HG02840 (cell line): ENCODE results near the gene SCLT1.

Experiments used
- ATAC-seq: cut with Tn5 transposase; IDR thresholded peaks from one replicate; pipeline ENCODE4 v1.9.1; 2021; ENCODE audit warnings: mild to moderate bottlenecking, moderate library complexity, moderate number of reproducible peaks; ENCODE audit not compliant: unreplicated experiment, low FRiP score

Gene SCLT1

DNA sequence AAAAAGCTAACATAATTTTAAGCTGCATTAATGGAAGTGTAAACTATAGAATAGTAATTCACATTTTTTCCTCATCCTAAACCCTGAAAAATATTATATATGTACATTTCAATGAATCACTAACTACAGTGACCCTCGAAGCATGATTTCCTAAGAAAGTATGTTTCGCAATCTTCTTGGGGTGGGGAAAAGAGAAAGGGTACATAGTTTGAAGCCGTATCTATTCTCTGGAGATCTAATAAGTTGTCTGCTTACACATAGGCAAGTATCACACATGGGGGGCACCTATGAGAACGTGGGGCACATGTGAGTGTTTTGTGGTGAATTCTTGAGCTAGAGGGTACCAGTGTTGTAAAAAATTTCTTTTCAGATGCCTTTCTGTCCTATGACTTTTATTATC is 212.7 kb downstream of the SCLT1 start:
- ATAC-seq: no peak

DNA sequence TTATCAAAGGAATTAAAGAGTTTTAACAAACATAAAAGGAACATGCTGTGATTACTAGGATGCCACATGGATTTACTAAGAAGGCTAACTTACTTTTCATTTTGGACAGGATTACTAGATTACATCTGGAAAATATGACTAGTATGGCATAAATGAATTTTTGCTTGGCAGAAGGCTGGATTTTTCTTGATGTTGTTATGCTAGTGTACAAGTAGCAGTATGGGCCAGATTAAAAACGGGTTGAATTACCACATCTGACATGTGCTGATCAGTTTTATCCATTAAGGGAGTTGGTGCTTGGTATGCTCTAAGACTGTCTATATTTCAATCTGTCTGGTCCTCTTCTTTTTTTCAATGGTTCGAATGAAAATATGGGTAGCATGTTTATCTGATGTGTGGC is 213.4 kb downstream of the SCLT1 start:
- ATAC-seq: no peak

DNA sequence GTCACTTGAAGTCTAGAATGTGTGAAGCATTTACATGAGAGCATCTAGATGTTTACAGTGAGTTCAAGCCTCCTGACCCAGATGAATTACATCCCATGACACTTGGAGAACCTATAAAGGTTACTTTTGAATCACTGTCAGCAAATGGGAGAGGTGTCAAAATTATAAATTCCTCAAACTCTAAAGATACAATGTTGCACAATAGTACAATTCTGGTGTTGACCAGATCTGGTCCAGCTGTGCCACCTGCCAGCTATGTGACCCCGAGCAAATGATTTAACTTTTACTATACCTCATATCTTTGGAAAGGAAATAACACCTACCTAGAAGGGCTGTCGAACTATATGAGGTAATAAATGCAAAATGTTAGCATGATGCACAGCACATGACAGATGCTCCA is 214.1 kb downstream of the SCLT1 start:
- no peak for ATAC-seq

DNA sequence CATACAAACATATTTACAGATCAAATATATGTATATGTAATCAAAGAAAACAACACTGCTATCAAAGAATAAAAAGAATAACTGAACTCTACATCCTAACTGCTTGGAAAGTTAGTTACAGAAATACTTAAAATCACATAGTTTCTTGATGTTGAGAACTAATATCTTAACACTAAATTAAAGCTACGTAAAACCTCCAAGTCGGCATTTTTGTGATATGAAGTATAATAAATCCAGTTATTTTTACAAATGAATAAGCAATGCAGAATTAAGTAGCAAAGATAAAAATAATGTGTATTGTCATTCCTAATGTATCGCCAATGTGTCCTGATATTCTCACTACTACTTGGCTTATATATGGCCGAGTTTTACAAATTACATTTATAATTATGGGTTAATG is 215.4 kb downstream of the SCLT1 start:
- ATAC-seq: no peak

DNA sequence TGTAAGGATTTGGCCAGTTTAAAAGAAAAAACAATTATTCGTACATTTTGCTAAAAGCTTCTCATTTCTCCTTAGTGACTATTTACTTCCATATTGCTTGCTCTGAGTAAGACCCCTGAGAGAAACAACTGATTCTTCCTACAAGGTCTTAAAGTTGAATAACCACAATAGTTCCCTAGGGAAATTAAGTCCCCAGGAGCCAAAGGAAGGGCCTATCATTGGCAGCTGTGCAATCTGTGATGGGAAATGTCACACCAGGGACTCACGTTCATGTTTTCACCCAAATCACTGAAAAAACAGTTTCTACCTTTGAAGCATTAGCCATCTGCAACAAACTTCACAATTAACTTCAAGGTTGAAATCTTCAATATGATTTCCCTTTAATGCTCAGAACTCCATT is 217.1 kb downstream of the SCLT1 start:
- ATAC-seq: no peak

DNA sequence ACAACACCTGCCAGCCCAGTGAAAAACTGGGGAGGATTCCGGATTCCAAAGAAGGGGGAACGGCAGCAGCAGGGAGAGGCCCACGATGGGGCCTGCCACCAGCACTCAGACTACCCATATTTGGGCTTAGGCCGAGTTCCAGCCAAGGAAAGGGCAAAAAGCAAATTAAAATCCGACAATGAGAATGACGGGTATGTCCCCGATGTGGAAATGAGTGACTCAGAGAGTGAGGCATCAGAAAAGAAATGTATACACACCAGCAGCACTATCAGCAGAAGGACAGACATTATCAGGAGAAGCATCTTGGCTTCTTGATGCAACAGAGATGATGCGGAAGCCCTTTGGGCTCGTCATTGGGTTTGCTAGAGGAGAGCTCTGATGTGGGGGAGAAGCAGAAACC is 221.4 kb downstream of the SCLT1 start:
- ATAC-seq: no peak

DNA sequence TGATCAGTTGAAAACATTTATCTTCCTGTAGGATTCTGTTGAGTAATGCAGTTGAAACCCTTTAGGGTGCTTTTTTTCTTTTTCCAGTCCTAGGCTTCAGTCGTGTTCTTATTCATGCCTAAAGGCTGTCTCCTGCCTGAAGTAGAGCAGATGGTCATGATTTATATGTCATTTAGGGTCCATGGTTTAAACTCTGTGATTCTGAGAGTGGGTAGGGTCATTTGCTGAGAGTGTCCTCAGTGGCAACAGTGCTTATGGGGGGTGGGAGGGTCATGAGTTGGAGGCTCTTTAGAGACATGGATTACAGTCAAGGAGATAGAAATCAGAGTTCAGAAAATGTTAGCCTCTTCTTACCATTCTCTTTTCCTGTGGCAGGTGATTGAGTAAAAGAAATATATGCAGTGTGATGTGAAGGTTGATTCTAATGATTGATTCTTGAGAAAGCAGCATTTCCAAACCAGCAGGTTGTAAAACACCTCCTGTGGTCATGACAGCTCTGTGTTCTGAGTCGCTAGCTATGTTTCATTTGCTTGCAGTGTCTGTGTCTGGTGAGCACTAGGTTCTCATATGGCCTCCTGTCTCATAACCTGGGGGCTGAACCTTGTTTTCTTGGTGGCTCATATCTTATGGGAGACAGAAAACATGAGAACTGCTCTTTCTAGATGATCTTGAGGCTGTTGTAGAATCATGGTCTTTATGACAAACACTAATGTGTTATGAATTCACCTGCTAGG is 223.4 kb downstream of the SCLT1 start:
- no peak for ATAC-seq

DNA sequence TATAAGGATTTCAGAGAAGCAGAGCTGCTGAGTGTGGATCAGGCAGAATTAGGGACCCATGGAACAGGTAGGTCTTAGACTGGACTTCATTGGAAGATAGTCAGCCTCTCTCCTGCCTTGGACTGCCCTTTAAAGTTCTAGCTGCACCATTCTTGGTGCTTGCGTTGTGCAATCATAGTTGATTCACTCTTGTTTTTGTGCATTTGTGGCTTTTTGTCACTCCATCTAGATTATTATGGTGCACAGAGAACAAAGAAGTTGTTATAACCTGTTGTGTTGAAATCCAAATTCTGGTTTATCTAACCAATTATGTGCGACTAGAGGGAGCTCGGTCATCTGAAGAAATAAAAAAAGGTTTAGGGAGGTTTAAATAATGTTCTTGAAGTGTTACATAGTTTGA is 224.6 kb downstream of the SCLT1 start:
- ATAC-seq: no peak

DNA sequence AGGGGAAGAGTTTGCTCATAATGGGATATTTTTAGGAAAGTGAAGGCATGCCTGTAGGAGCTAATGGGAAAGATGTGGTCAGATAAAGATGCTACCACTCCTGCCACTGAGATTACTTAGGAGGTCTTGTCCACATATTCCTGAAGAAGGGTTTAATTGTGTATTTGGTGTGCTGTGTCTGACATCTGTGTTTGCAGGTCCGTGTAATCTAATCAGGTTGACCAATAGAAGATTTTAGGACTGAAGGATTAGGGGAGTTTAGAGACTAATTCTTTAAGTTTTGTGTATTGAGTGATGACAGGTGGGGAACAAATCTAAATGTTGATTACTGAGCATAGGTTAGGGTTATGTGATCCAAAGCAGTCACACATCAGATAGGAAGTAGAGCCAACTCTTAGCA is 226.6 kb downstream of the SCLT1 start:
- no peak for ATAC-seq

DNA sequence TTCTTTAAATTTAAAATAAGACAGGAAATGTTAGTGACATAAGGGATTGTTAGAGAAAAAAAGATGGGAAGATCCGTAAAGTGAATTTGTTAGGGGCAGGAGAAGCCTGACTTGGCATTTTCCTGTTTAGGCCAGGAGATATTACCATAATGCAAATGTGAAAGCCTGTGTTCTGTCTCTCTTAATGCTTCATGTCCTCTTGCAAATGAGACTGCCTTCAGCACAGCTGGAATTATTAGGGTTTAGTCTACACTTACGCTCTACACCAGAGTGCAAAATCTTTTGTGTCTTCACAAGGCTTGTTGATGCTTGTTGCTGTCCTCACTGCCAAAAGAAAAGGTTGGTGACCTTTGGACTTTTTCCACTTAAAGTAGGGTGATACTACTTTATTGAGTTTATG is 227.1 kb downstream of the SCLT1 start:
- no peak for ATAC-seq

DNA sequence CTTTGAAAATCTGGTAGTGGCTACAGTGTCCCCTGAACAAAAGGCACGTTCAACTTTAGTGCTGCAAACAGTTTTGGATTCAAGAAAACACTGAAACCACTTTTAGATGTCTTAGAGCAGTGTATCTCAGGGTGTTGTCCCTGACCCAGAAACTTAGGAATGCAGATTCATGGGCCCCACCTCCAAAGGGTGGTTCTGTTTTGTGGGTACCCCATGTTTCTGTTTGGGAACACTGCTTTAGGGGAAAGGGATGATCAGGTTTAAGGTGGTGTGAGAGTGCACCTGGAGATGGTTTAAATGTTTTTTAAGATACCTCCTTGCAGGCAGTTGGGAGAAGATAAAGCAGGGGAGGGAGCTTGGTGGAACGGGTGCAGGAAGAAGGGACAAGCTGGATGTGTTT is 228.2 kb downstream of the SCLT1 start:
- no peak for ATAC-seq

DNA sequence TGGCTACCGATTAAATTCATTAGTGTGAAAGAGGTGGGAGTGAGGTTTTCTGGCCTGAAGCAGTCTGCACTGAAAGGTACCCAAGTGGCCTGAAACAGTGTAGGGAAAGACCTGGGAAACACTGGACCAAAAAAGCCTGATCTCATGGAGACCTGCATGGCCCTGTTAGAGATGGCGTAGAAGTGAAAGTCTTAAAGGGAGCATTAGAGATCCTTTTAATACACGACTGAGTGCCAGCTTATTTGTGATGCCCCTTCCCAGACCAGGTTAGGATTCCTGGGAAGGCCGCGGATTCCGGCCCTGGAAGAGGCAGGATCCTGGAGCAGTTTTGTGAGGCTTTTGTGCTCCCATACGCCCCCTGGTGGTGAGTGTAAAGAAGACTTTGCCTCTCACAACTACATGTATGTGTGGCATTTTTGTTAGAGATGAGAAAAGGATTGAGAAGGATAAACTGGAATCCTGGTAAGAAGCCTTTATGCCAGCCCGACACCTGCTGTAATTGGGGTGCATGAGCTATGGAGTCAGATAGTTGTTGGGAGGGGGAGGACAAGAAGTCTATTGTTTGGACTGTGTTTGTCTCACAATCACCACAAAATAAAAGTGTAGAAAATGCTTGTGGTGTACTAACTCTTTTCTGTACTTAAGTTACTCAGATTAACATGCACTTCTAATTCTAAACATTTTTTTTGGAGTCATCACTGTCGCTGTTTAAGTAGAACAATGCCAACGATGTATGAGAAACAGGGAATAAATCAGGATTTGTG is 229.8 kb downstream of the SCLT1 start:
- no peak for ATAC-seq

DNA sequence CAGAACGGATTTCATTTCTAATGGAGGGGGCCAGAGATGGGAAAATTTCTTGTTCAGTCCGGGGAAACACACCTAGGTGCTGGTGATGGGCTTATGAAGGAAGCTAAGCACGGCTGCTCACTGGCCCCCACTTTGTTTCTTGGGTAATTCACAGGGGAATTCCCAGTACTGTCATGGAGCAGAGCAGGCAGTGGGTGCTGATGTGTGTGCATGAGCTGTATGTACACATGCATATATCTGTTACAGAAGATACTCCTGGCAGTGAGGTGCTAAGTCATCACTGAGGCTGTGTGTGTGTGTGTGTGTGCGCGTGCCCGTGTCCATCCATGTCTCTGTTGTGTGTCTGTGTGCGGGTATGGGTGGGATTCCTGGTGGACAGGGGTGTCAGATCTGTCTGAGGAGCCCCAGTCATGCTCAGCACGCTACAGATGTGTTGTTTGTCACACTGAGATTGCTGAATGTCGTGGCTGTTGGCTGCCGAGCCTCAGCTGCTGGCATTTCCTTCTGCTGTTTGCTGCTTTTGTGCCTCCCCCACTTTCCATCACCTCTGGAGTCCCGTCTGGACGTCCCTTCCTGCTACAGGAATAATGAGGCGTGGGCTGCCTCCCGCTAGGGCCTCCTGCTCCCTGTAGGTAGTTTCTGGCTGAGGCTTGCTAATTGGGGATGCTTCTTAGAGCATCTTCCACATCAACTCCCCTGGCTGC is 230.6 kb downstream of the SCLT1 start:
- ATAC-seq: peak; percentile 55

DNA sequence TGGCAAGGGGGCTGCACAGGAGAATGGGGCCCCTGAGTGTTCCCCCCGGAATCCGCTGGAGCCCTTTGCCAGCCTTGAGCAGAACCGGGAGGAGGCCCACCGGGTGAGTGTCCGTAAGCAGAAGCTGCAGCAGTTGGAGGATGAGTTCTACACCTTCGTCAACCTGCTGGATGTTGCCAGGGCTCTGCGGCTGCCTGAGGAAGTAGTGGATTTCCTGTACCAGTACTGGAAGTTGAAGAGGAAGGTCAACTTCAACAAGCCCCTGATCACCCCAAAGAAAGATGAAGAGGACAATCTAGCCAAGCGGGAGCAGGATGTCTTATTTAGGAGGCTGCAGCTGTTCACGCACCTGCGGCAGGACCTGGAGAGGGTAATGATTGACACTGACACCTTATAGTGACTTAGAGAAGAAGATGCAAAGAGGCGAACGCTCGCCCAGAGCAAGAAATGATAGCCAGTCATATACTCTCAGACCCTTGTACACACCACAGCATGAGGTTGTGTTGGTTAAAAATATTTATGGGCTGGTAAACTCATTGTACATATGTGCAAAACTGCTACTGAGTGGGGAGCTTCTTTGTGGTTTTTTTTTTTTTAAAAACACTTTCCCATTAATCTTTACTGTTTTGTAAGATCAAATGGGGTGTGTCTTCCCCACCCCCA is 231.4 kb downstream of the SCLT1 start:
- ATAC-seq: peak; percentile 11

DNA sequence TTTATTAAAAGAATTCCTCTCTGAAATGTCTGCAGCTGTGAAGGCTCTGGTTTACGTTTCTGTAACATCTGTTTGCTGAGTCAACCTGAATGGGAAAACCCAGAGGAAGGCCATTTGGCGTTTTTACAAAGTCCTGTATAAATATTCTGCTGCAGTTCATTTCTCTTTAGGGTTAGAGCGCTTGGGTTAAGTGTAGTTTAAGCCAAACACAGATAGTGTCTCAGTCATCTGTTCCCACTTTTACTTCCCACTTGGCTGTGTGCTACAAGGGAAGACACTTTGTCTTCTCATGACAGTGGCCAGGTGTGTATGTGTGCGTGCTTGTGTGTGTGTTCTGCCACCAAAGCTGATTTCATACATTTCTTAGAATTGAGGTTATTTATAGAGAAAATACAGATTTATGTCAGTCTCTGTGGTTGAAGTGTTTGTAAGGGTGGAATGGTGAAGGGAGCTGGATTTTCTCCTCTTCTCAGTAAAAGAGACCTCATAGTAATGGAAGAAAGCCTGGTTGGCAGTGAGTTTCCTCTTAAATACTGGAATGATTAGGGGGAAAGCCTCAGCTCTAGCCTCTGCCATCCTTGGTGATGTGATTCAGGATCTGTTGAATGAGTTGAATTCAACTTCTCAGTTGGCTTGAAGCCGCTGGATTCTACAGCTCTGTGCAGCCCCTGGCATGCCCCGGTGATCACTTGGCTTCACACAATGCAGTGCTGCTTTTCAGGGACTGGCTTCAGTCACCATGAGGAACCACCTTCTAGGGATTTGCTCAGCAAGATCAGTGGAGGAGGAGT is 233.3 kb downstream of the SCLT1 start:
- ATAC-seq: no peak

DNA sequence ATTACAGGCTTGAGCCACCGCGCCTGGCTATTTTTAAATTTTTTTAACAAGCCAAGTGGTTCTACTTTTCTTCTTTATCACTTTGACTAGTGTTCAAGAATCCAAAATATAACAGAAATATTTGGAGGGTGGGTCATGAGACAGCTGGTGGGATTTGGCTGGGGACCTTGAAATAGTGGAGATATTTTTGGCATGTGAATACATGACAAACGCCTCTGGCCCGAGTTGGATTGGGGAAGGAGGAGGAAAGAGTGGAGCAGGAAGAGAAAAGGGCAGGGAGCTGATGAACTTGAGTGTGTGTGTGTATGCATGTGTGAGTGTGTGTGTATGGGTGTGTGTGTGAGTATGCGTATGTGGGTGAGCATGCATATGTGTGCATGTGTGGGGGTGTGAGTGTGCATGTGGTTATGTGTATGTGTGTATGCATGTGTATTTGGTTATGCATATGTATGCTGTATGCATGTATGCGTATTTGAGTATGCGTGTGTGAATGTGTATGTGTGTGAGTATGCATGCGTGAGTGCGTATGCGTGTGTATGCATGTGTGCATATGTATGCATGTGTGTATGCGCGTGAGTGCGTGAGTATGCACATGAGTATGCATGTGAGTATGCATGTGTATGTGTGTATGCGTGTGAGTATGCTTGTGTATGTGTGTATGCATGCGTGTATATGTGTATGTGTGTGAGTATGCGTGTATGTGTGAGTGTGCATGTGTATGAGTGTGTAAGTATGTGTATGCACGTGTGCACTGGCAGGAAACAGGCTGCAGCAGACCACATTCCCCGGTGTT is 234.3 kb downstream of the SCLT1 start:
- no peak for ATAC-seq

DNA sequence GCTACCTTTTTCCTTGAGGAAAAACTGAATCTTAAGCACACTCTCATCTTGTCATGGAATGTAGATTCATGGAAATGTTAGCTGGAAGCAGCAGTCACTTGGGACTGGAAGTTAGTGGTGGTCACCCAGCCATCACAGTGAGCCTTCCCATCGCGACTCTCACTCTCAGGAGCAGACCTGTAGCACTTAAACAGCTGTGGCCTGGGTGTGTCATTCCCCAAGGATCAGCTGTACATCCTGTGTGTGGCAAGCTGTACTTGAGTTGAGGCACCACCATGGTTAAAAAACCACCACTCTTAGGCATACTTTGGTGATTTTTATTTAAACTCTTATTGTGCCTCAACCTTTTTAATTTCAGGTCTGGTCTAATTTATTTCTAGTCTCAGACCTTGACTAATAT is 237.1 kb downstream of the SCLT1 start:
- no peak for ATAC-seq

DNA sequence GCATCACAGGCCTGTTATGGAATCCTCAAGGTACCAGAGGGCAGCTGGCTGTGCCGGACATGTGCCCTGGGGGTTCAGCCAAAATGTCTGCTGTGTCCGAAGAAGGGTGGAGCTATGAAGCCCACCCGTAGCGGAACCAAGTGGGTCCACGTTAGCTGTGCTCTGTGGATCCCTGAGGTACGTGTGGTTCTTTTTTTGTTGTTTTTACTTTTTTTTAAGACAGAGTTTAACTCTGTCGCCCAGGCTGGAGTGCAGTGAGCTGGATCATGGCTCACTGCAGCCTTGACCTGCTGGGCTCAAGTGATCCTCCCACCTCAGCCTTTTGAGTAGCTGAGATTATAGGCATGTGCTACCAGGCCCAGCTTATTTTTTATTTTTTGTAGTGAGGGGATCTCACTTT is 237.7 kb downstream of the SCLT1 start:
- no peak for ATAC-seq

DNA sequence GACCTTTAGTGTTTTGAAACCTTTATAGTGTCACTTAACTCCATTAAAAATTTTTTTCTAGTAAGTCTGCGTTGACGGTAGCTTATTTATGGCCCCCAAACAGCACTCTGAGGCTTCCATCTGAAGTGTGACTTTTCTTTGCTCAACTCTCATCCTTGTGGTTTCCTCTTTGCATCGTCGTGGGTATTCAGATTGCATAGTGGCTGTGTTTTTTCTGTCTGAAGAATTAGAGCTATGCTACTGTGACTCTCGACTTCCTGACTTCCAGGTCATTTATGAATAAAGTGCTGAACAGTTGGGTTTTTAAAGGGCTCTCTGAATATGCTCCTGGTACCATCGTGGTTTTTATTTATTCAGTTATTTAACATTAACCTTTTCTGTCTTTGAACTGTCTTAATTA is 238.9 kb downstream of the SCLT1 start:
- no peak for ATAC-seq

DNA sequence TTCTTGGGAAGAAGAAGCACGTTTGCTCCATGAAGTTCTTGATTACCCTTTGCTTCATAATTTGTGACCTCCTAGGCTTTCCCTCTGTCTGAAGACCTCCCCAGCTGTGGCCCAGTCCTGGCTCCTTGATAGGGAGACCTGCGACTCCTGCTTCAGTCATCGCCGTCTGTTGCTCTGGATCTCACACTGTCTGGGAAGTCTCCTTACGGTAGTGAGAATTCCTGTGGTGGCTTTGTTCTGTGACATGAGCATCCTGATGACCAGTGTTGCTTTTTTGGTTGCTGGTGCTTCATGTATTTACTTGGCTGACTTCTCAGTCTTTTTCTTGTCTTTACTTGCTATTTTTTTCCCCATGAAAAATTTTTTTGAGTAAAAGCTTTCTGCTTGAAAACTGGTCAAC is 239.6 kb downstream of the SCLT1 start:
- ATAC-seq: no peak
